ENCODE data around the gene LTN1.

Gene LTN1

DNA sequence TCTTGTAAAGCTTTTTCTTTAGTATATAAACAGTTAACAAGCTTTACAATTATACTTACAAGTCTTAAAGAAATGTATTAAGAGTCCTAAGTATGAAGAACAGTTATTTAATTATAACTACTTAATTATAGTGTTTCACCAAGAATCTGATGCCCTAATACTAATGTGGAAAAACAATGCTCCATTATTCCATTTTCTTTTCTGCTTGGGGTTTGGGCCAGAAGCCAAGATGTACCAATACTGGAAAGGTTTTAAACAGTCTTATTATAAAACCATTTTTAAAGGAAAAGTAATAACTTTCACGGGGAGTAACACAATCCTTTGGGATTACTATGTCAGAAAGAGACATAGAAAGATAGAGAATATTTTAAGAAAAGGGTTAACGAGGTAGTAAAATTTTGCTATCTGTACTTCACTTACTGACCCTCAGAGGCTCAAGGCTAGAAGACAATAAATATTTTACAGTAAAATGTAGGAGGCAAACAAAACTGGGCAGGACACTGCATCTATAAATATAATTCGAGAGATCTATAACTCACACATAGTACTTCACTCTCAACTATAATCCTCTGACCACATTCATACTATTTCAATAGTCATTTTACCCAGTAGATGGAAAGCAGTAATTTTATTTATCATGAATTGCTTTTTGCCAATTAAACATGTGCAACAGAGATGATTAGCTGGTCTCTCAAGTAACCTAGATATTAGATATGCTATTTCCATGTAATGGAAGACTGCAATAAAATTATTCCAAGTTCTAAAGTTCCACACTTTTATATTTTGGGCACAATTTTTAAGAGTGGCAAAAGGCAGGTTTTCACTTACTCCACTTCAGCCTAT is 63.9 kb downstream of the LTN1 start:
- DNase-seq = no peak

GRCh38 chr21:28927130-28927529 is 65.5 kb downstream of the LTN1 start:
- no peak for DNase-seq

DNA sequence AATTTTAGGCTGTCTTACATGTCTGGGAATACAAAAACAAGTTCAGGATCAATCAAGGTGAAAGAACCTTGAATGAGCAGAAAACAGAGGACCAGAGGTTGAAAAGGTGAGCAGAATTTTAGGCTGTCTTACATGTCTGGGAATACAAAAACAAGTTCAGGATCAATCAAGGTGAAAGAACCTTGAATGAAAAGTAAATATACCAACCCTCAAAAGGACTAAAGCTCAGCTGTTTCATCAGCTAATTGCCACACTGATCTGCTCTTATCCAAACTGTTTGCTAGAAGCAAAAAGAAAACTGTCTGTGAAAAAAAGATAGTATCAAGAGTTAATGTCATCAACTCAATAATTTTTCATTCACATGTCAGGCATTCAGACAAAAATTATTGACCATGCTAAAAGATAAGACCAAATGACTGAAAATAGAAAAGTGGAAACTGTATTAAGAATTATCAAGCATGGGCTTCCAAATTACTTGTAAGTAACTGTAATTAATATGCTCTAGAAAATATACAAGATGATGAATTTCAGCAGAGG is 69.2 kb downstream of the LTN1 start:
- no peak for DNase-seq

DNA sequence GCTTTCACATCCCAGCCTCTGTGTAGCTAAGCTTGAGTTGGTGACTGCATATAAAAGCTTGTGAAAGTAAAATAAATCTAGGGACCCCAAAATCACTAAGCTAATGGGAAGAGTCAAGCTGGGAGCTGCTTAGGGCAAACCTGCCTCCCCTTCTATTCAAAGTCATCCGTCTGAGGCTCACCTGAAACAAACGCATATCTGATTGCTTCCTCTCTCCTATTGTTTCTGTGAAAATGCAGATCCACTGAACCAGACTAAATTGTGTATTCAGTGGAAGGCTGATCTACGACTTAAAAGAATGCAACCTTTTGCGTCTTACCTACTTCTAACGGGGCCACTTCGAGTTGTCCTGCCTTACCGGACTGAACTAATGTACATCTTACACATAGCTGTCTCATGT is 70.3 kb downstream of the LTN1 start:
- no peak for DNase-seq

- DNase-seq = no peak
Observed at GRCh38 chr21:28916150-28916893, 76.4 kb downstream of the LTN1 start.

- DNase-seq = no peak
Observed at GRCh38 chr21:28913071-28913470, 79.6 kb downstream of the LTN1 start.

- no peak for DNase-seq
Observed at GRCh38 chr21:28910280-28910887, 82.3 kb downstream of the LTN1 start.

GRCh38 chr21:28908351-28908750 is 84.3 kb downstream of the LTN1 start:
- DNase-seq = no peak

DNA sequence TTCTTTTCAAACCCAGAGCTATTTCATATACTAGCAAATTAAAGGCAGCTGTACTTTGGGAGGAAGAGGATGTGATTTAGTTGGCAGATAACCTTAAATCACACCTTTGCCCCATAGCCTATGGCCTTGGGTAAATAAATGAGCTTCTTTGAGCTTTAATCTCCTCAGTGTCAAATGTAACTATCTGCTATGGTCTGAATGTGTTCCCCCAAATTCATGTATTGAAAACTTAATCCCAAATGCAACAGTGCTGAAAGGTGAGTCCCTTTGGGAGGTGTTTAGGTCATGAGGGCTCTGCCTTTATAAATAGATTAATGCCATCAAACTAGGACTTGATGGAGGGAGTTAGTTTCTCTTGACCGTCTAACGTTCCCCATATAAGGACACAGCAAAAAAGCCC is 85.8 kb downstream of the LTN1 start:
- no peak for DNase-seq

- DNase-seq = no peak
Observed at GRCh38 chr21:28906236-28906635, 86.4 kb downstream of the LTN1 start.

DNA sequence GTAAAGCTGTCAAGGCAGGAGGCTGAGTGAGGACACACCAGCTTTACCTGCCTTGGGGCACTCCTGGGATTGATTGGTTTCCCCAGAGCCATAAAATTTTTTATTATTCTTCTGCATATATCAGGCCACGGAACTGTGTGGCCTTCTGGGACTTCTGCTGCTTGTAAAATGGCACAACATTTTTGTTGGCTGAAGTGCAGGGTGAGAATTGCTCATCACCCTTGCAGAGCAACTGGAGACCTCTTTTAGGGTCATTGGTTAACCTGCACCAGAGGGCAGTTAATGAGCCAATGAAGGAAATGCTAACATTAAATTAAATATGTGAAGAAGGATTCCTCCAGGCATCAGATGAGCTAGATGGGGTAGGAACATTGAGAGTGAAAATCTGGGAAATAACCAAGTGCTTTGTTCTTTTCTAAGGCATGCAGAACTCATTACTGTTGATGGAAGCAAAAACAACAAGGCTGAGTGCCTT is 87.7 kb downstream of the LTN1 start:
- no peak for DNase-seq

GRCh38 chr21:28903448-28903847 is 89.2 kb downstream of the LTN1 start:
- no peak for DNase-seq

- DNase-seq = no peak
Observed at GRCh38 chr21:28900481-28900880, 92.2 kb downstream of the LTN1 start.

GRCh38 chr21:28899744-28900143 is 92.9 kb downstream of the LTN1 start:
- DNase-seq = no peak

DNA sequence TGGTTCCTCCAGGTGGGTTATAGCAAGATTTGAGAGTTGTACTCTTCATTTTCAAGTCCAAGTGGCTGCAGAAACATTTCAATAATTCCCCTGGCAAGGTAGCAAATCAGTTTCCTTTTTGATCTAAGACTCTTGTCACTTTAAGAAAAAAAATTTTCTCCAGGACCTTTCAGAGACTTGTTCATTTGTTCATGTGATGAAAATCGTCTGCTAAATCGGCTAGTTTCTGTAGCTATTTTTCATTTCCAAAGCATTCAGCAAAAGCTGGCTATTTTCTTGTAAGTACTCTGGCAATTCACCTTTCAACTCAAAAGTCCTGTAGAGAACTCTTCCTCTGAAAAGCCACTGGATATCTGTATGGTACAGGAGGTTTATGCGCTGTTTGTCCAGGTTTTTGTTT is 93.5 kb downstream of the LTN1 start:
- no peak for DNase-seq

- no peak for DNase-seq
Observed at GRCh38 chr21:28893687-28894086, 99.0 kb downstream of the LTN1 start.

- no peak for DNase-seq
Observed at GRCh38 chr21:28892199-28893111, 100.2 kb downstream of the LTN1 start.

GRCh38 chr21:28885853-28886177 is 106.9 kb downstream of the LTN1 start:
- DNase-seq = no peak

- peak; percentile 95 for DNase-seq
Observed at GRCh38 chr21:28884976-28885852, 107.5 kb downstream of the LTN1 start.

GRCh38 chr21:28884481-28884880 is 108.2 kb downstream of the LTN1 start:
- no peak for DNase-seq

- no peak for DNase-seq
Observed at GRCh38 chr21:28883931-28884330, 108.7 kb downstream of the LTN1 start.

DNA sequence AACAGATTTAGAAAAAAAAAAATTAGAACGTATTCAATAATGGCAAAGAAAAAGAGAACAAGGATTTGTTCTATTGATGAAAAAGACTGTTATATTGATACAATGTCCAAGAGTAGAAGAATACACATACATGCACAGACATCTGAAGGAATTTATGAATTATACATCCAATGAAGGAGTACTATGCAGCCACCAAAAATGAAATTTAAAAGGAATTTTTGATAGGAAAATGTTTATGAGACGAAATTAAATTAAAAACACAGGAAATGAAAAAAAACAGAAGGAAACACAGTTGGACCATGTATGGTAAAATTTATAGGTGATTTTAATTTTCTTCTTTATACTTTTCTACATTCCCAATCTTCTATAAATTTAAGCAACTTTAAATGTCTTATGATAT is 110.3 kb downstream of the LTN1 start:
- DNase-seq = no peak

Data from activated CD4-positive, alpha-beta T cell treated with anti-CD3 and anti-CD28 coated beads for 48 hours (primary cell).